Body of pancreas (tissue), 4 donors: ENCODE data around the gene MESD.

Source experiments
- CTCF ChIP-seq, 7 experiments: fragments of 450-650 bp in 4 of 7; fragments of 200-600 bp in 3 of 7; sonication (generic) in 3 of 7; IDR thresholded peaks; one replicate each; pipeline ENCODE4 v1.5.1; 2016 to 2019; ENCODE audit warnings: antibody characterized with exemption in 7 of 7
- POLR2A ChIP-seq, 3 donors: fragments of 450-650 bp; IDR thresholded peaks; one replicate each; pipeline ENCODE4 v1.6.1; 2016; ENCODE audit warnings: antibody characterized with exemption in 3 of 3, mild to moderate bottlenecking in 2 of 3

- TF ChIP-seq CTCF (IDR thresholded peaks at IDR 0.05) (no peak), POLR2A (IDR thresholded peaks at IDR 0.05) (no peak)
Measured at GRCh38 chr15:80997692-80998091, 8.1 kb upstream of the MESD start.
